ENCODE measurements around the gene EID2B.

The EID2B gene

GRCh38 chr19:39532233-39533002, at the start of gene EID2B:
Gene EID2B, minus strand, starts transcription at chr19:39532852. Its CDS starts 50 bp downstream, at chr19:39532802.
- no peak within 1 kb of the TSS for H3K27ac ChIP-seq
- TF ChIP-seq ZFX (IDR thresholded peaks at IDR 0.05; ENCODE audit: borderline replicate concordance) (no peak), CTCF (IDR thresholded peaks at IDR 0.05) (peak; percentile 97)

- no peak overlapping the region for H3K27ac ChIP-seq
- no peak for TF ChIP-seq CTCF (IDR thresholded peaks at IDR 0.05)
- TF ChIP-seq ZFX (IDR thresholded peaks at IDR 0.05; ENCODE audit: borderline replicate concordance): no peak
Measured at GRCh38 chr19:39582442-39582841, 49.8 kb upstream of the EID2B start.

GRCh38 chr19:39568604-39569003, 36.0 kb upstream of the EID2B start:
- no peak overlapping the region for H3K27ac ChIP-seq
- no peak for TF ChIP-seq ZFX (IDR thresholded peaks at IDR 0.05; ENCODE audit: borderline replicate concordance)

- TF ChIP-seq CTCF (IDR thresholded peaks at IDR 0.05) (no peak), ZFX (IDR thresholded peaks at IDR 0.05; ENCODE audit: borderline replicate concordance) (no peak)
Measured at GRCh38 chr19:39566064-39566463, 33.4 kb upstream of the EID2B start.

GRCh38 chr19:39563408-39563807, 30.8 kb upstream of the EID2B start:
- H3K27ac ChIP-seq: no peak overlapping the region
- TF ChIP-seq CTCF (IDR thresholded peaks at IDR 0.05) (no peak), ZFX (IDR thresholded peaks at IDR 0.05; ENCODE audit: borderline replicate concordance) (no peak)

More at GRCh38 chr19:39566064-39566463, 33.4 kb upstream of the EID2B start:
- no peak overlapping the region for H3K27ac ChIP-seq

- no peak for TF ChIP-seq CTCF (IDR thresholded peaks at IDR 0.05)
- no peak for TF ChIP-seq ZFX (IDR thresholded peaks at IDR 0.05; ENCODE audit: borderline replicate concordance)
- H3K27ac ChIP-seq: peak overlapping the region; percentile 67
Measured at GRCh38 chr19:39558624-39559117, 26.0 kb upstream of the EID2B start.

- peak overlapping the region; percentile 67 for H3K27ac ChIP-seq
- TF ChIP-seq ZFX (IDR thresholded peaks at IDR 0.05; ENCODE audit: borderline replicate concordance): no peak
- TF ChIP-seq CTCF (IDR thresholded peaks at IDR 0.05): no peak
Measured at GRCh38 chr19:39557811-39558623, 25.4 kb upstream of the EID2B start.
